NOMO-1 treated with dmso at 0.1 percent for 144 hours (cell line): ENCODE data around the gene ZNF813.

Source experiments
- DNase-seq: peaks from one replicate; lab custom pipeline; 2025; ENCODE audit not compliant: unreplicated experiment; lab: John Stamatoyannopoulos, UW

Gene ZNF813

DNA sequence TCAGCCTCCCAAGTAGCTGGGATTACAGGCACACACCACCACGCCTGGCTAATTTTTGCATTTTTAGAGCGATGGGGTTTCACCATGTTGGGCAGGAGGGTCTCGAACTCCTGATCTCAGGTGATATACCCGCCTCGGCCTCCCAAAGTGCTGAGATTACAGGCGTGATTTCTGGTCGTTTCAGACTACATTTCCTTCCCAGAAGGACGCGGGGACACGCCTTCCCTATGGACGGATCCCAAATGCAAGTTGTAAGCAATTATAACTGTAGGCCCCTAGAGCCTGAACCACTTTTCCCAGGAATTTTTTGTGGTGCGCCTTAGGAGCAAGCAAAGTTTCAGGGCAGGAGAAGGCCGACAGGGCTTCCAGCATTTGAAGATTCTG, 52.6 kb downstream of the ZNF813 start:
- no peak for DNase-seq

- DNase-seq = no peak
These were observed 53.2 kb downstream of the ZNF813 start for GRCh38 chr19:53520547-53521372.

- no peak for DNase-seq
These were observed 54.1 kb downstream of the ZNF813 start for GRCh38 chr19:53521373-53522202.

GRCh38 chr19:53525922-53526321, 58.4 kb downstream of the ZNF813 start:
- no peak for DNase-seq

- DNase-seq = no peak
These were observed 63.1 kb downstream of the ZNF813 start for GRCh38 chr19:53530622-53531021.

- DNase-seq = no peak
These were observed 63.9 kb downstream of the ZNF813 start for GRCh38 chr19:53531457-53531856.

DNA sequence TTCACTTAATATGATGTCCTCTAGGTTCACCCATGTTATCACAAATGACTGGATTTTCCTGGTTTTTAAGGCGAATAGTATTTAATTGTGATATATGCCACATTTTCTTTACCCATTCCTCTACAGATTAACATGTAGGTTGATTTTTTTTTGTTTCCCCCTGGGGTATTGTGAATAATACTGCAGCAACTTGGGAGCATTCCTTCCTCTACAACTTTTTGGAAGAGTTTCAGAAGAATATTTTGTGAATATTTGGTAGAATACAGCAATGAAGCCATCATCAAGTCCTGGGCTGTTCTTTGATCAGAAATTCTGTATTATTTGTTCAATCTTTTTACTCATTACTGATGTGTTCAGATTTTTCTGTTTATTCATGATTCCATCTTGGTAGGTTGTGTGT, 64.8 kb downstream of the ZNF813 start:
- DNase-seq = no peak

DNA sequence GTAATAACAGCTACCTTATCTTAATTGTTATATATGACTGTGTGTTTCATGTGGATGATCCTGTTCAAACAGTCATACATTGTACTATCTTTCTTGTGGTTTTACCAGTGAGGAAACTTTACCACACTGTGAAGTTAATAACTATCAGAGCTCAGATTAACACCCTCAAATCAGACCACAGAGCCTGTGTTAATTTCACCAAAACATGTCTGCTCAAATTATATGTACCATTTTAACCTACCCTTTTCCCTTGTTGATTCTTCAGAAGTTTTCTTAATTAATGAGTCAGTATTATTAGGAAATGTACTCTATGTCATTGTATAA, 68.7 kb downstream of the ZNF813 start:
- no peak for DNase-seq

DNA sequence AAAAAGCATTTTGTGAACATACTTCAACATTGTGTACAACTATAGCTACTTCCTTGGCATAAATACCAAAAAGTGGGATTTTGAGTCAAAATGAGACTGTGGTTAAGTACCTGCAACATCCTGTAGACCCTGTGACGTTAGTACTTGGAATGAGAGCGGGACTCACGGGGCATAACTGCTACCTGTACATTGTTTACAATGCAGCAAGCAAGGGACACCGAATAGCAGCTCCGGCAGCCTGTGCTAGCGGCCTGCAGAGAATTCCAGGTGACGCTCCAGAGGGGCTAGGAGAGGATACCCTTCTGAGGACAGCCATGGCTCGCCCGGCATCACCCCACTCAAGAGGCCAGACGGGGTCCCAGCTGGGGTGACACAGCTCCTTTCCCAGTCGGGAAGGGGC, 69.6 kb downstream of the ZNF813 start:
- DNase-seq = no peak

- DNase-seq = no peak
These were observed 70.2 kb downstream of the ZNF813 start, which contains the start of gene ZNF331 for GRCh38 chr19:53537521-53538377. Gene ZNF331 (plus strand): TSS chr19:53538145. CDS start chr19:53569377, 31,232 bp downstream.

DNA sequence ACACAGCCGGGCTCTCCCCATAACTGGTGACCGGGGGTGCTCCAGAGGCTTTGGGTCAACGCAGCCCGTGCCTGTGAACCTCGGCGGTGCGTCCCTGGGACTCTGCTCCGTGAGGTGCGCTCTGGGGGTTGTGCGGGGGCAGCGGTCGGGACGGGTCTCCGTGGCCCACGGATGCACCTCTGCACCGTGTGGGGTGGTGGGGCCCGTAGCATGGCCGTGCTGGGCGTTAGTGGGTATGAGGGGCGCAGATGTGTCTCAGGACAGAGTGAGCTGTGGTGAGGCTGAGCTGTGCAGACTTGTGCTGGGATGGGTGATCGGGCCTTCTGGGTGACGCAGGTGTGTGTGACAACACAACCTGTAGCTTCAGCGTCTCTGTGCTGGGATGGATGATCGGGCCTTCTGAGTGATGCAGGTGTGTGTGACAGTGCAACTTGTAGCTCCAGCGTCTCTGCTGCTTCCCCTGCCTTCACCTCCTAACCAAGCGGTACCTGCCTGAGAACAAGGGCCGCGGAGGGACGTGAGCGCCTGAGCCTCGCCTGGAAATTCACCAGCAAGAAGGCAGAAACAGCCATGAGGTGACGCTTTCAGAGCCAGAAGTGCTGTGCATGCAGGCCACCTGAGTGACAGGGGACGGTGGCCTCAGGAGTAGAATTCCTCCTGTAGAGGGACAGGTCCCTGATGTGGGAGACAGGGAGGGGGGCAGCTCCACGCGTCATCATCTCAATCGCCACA, 71.0 kb downstream of the ZNF813 start:
- no peak for DNase-seq

- no peak for DNase-seq
These were observed 72.6 kb downstream of the ZNF813 start for GRCh38 chr19:53540091-53540490.

- no peak for DNase-seq
These were observed 74.4 kb downstream of the ZNF813 start for GRCh38 chr19:53541971-53542370.

GRCh38 chr19:53545271-53546065, 77.9 kb downstream of the ZNF813 start:
- DNase-seq = no peak
